ENCODE measurements around the gene CASP10.

DNA sequence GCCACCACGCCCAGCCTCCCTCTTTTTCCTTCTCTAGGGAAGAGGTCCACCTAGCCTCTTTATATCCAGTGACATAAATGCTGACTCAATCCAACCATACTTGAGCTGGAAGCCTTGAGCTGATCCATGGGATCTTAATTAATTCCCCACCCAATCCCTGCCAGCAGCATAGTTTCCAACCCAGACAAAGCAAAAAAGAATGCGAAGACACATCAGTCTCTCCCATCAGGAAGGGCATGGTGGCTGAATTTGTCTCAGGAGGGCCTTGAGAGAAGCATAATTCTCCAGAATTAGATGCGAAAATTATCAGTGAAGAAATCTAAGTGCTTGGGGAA is 22.5 kb downstream of the CASP10 start:
- TF ChIP-seq, protein P1, sequence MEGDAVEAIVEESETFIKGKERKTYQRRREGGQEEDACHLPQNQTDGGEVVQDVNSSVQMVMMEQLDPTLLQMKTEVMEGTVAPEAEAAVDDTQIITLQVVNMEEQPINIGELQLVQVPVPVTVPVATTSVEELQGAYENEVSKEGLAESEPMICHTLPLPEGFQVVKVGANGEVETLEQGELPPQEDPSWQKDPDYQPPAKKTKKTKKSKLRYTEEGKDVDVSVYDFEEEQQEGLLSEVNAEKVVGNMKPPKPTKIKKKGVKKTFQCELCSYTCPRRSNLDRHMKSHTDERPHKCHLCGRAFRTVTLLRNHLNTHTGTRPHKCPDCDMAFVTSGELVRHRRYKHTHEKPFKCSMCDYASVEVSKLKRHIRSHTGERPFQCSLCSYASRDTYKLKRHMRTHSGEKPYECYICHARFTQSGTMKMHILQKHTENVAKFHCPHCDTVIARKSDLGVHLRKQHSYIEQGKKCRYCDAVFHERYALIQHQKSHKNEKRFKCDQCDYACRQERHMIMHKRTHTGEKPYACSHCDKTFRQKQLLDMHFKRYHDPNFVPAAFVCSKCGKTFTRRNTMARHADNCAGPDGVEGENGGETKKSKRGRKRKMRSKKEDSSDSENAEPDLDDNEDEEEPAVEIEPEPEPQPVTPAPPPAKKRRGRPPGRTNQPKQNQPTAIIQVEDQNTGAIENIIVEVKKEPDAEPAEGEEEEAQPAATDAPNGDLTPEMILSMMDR (IDR thresholded peaks at IDR 0.05; ENCODE audit: borderline replicate concordance, extremely low read depth, low read length, poor library complexity, severe bottlenecking) = no peak
- TF ChIP-seq EZH2 (IDR thresholded peaks at IDR 0.05; ENCODE audit: borderline replicate concordance, low read depth, low read length, severe bottlenecking) = no peak
